MM.1S (cell line): ENCODE results near the gene FAM83B.

Source experiments
- DNase-seq: peaks from one replicate; pipeline ENCODE4 v3.0.0-alpha.2; 2015
- H2AFZ ChIP-seq: fragments of 300-600 bp; sonication (generic); 2 replicates; pipeline ENCODE4 v1.6.0; 2016; ENCODE audit warnings: antibody characterized with exemption, low read length
- H3F3A ChIP-seq: fragments of 300-600 bp; sonication (generic); 2 replicates; pipeline ENCODE4 v1.6.1; 2016; ENCODE audit warnings: mild to moderate bottlenecking, antibody characterized with exemption, low read length, moderate library complexity, mixed read lengths; ENCODE audit not compliant: insufficient read depth
- H3K27ac ChIP-seq: fragments of 300-600 bp; sonication (generic); 2 replicates; pipeline ENCODE4 v1.5.1; 2016; ENCODE audit warnings: mild to moderate bottlenecking, low read length
- H3K27me3 ChIP-seq: fragments of 300-600 bp; sonication (generic); replicated peaks from 2 replicates; pipeline ENCODE4 v1.6.0; 2016; ENCODE audit warnings: low read length; ENCODE audit not compliant: insufficient read depth
- H3K36me3 ChIP-seq: fragments of 300-600 bp; sonication (generic); replicated peaks from 2 replicates; pipeline ENCODE4 v1.6.1; 2016; ENCODE audit warnings: mild to moderate bottlenecking, low read length, mixed read lengths; ENCODE audit not compliant: insufficient read depth
- H3K4me1 ChIP-seq: fragments of 300-600 bp; sonication (generic); 2 replicates; pipeline ENCODE4 v1.6.1; 2016; ENCODE audit warnings: low read length, mixed read lengths
- H3K4me2 ChIP-seq: fragments of 300-600 bp; sonication (generic); 2 replicates; pipeline ENCODE4 v1.6.0; 2016; ENCODE audit warnings: low read depth, low read length
- H3K4me3 ChIP-seq: fragments of 300-600 bp; sonication (generic); 2 replicates; pipeline ENCODE4 v1.5.1; 2016; ENCODE audit warnings: low read length, mixed read lengths
- H3K79me2 ChIP-seq: fragments of 300-600 bp; sonication (generic); 2 replicates; pipeline ENCODE4 v1.6.1; 2016; ENCODE audit warnings: mixed run types, low read length, mixed read lengths
- H3K9ac ChIP-seq: fragments of 300-600 bp; sonication (generic); 2 replicates; pipeline ENCODE4 v1.6.1; 2016; ENCODE audit warnings: low read length, mixed read lengths
- H3K9me2 ChIP-seq: fragments of 300-600 bp; sonication (generic); replicated peaks from 2 replicates; pipeline ENCODE4 v1.6.1; 2016; ENCODE audit warnings: mild to moderate bottlenecking, low read length, mixed read lengths; ENCODE audit not compliant: insufficient read depth
- H3K9me3 ChIP-seq: fragments of 300-600 bp; sonication (generic); replicated peaks from 2 replicates; pipeline ENCODE4 v1.6.1; 2016; ENCODE audit warnings: mild to moderate bottlenecking, low read length, mixed read lengths; ENCODE audit not compliant: insufficient read depth
- H4K20me1 ChIP-seq: fragments of 300-600 bp; sonication (generic); 2 replicates; pipeline ENCODE4 v1.6.1; 2016; ENCODE audit warnings: mild to moderate bottlenecking, low read length, moderate library complexity, mixed read lengths; ENCODE audit not compliant: insufficient read depth
- CTCF ChIP-seq: fragments of 300-600 bp; sonication (generic); IDR thresholded peaks from 2 replicates; pipeline ENCODE4 v1.5.1; 2016; ENCODE audit warnings: antibody characterized with exemption, low read length, mixed read lengths
- EZH2 ChIP-seq: fragments of 300-600 bp; sonication (generic); optimal IDR thresholded peaks from 2 replicates; pipeline ENCODE3; 2017; ENCODE audit warnings: low read depth, mild to moderate bottlenecking, antibody characterized with exemption, low read length, mixed read lengths
- EZH2phosphoT487 ChIP-seq: fragments of 300-600 bp; sonication (generic); IDR thresholded peaks from 2 replicates; pipeline ENCODE4 v1.6.1; 2018; ENCODE audit warnings: antibody characterized with exemption, low read length

Gene FAM83B

GRCh38 chr6:54860132-54860531 lies 13.6 kb downstream of the FAM83B start:
- peaks cover 20% of the 10 kb centered on the region for H3K4me1 ChIP-seq

GRCh38 chr6:54860739-54861138 lies 14.2 kb downstream of the FAM83B start:
- H3K27ac ChIP-seq = no peak overlapping the region
- H3K4me1 ChIP-seq = peaks cover 15% of the 10 kb centered on the region
- DNase-seq = no peak
- no peak overlapping the region for H3K4me2 ChIP-seq
- H3K4me3 ChIP-seq = no peak overlapping the region
- no peak overlapping the region for H3K9ac ChIP-seq
- H3F3A ChIP-seq = peaks cover 10% of the 10 kb centered on the region
- H3K9me3 ChIP-seq = no peaks in the 10 kb centered on the region
- no peaks in the 10 kb centered on the region for H3K36me3 ChIP-seq
- no peak for TF ChIP-seq EZH2phosphoT487
- TF ChIP-seq CTCF = no peak
- no peak for TF ChIP-seq EZH2
- H4K20me1 ChIP-seq = no peaks in the 10 kb centered on the region
- no peaks in the 10 kb centered on the region for H3K9me2 ChIP-seq
- no peak overlapping the region for H2AFZ ChIP-seq
- H3K79me2 ChIP-seq = no peaks in the 10 kb centered on the region
- H3K27me3 ChIP-seq = no peaks in the 10 kb centered on the region

More at GRCh38 chr6:54860132-54860531, 13.6 kb downstream of the FAM83B start:
- Histone ChIP-seq H3K9ac (no peak overlapping the region), H3K79me2 (no peaks in the 10 kb centered on the region), H3K9me2 (no peaks in the 10 kb centered on the region), H3K4me2 (no peak overlapping the region), H3K27ac (no peak overlapping the region), H2AFZ (no peak overlapping the region), H3K36me3 (no peaks in the 10 kb centered on the region), H4K20me1 (no peaks in the 10 kb centered on the region), H3F3A (peaks cover 10% of the 10 kb centered on the region), H3K4me3 (no peak overlapping the region), H3K9me3 (no peaks in the 10 kb centered on the region), H3K27me3 (no peaks in the 10 kb centered on the region)
- no peak for DNase-seq
- TF ChIP-seq EZH2 (no peak), EZH2phosphoT487 (no peak), CTCF (no peak)

- H2AFZ ChIP-seq = no peak overlapping the region
These were observed 15.5 kb downstream of the FAM83B start for GRCh38 chr6:54861905-54862616.

More at GRCh38 chr6:54861905-54862616, 15.5 kb downstream of the FAM83B start:
- no peaks in the 10 kb centered on the region for H3K36me3 ChIP-seq
- H3K27ac ChIP-seq = no peak overlapping the region
- H3F3A ChIP-seq = 0 out of 2 replicates have a peak, but pooled peaks cover 2% of the 10 kb centered on the region
- H3K4me1 ChIP-seq = peaks cover 10% of the 10 kb centered on the region
- no peak for DNase-seq
- H3K79me2 ChIP-seq = no peaks in the 10 kb centered on the region
- no peaks in the 10 kb centered on the region for H4K20me1 ChIP-seq
- H3K9me3 ChIP-seq = no peaks in the 10 kb centered on the region
- H3K9me2 ChIP-seq = no peaks in the 10 kb centered on the region
- no peaks in the 10 kb centered on the region for H3K27me3 ChIP-seq
- H3K4me3 ChIP-seq = no peak overlapping the region
- no peak overlapping the region for H3K4me2 ChIP-seq
- H3K9ac ChIP-seq = no peak overlapping the region
- no peak for TF ChIP-seq EZH2phosphoT487
- no peak for TF ChIP-seq EZH2
- no peak for TF ChIP-seq CTCF
